ENCODE measurements around the gene NECAB2.

Gene NECAB2

DNA sequence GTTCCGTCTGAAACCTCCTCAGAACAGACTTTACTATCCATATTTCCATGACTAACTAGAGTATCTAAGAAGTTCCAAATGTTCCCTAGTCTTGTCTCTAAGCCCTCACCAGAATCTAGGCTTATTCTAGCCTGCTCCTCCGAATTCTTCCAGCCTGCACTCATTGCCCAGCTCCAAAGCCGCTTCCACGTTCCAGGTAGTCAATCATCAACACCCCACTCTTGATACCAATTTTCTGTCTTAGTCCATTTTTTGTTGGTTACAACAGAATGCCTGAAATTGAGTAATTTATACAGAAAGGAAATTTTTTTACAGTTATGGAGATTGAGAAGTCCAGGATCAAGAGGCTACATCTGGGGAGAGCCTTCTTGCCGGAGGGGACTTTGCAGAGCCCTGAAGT is 53.4 kb downstream of the NECAB2 start:
- H3K9me3 Mint-ChIP-seq, result peaks cover 16% of the 10 kb centered on the region
- peaks cover 2% of the 10 kb centered on the region for H3K36me3 Mint-ChIP-seq (ENCODE audit: low read depth)
- DNase-seq (no peak), ATAC-seq (no peak)
- peaks cover 25% of the 10 kb centered on the region for H3K27me3 Mint-ChIP-seq
- no peak overlapping the region for H3K27ac Mint-ChIP-seq
- H3K4me1 Mint-ChIP-seq, result no peaks in the 10 kb centered on the region
- H3K4me3 Mint-ChIP-seq, result no peak overlapping the region

DNA sequence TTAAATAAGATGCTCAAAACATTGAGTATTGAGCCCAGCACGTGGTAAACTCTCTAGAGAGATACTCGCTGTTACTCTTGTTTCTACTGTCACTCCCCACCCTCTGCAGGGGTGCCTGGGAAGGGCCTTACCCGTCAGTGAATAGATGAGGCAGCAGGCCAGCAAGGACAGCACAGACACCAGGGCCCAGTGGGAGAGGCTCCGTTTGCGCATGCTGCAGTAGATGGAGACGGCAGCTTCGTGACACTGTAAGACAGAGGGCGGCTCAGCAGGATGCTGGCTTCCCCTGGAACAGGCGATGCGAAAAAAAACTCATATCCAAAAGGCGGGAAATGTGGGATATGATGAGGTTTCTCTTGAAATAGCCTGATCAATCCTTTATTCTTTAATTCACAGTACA is 54.6 kb downstream of the NECAB2 start:
- no peak for ATAC-seq
- no peak overlapping the region for H3K27ac Mint-ChIP-seq
- peaks cover 16% of the 10 kb centered on the region for H3K9me3 Mint-ChIP-seq
- H3K4me1 Mint-ChIP-seq, result no peaks in the 10 kb centered on the region
- H3K4me3 Mint-ChIP-seq, result no peak overlapping the region
- DNase-seq, result no peak
- peaks cover 31% of the 10 kb centered on the region for H3K27me3 Mint-ChIP-seq
- peaks cover 2% of the 10 kb centered on the region for H3K36me3 Mint-ChIP-seq (ENCODE audit: low read depth)

DNA sequence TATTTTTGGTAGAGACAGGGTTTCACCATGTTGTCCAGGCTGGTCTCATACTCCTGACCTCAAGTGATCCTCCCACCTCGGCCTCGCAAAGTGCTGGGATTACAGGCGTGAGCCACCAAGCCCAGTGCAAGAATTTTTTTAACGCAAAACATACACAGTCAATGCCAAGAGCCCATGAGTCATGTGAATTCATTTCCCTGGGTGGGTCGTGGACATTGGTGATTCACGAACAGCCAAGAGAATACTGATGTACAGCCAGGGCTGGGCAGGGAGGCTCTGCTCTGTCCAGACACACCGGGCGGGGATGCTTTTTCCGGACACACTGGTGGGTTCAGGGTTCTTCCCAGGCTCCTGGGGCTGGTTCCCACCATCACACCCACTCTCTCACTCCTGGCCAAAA is 56.8 kb downstream of the NECAB2 start:
- no peak for ATAC-seq
- Mint-ChIP-seq H3K4me3 (no peak overlapping the region), H3K27me3 (peaks cover 34% of the 10 kb centered on the region), H3K9me3 (peaks cover 6% of the 10 kb centered on the region), H3K4me1 (peaks cover 17% of the 10 kb centered on the region), H3K27ac (no peak overlapping the region), H3K36me3 (ENCODE audit: low read depth) (peaks cover 1% of the 10 kb centered on the region)
- DNase-seq, result no peak

DNA sequence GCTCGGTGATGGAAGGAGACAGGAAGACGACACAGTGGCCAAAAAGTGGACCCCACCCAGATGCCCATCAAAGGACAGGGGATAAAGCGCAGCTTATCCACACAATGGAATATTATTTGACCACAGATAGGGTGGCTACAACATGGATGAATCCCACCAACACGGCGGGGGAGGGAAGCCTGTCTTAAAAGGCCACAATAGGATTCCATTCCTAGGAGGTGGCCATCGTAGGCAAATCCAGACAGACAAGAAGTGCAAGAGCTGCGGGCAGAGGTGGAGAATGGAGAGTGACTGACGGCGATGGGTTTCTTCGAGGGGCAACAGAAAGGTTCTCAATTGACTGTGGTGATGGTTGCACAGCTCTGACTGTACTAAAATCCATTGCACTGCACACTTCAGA is 58.6 kb downstream of the NECAB2 start:
- H3K36me3 Mint-ChIP-seq (ENCODE audit: low read depth), result peaks cover 3% of the 10 kb centered on the region
- H3K27ac Mint-ChIP-seq, result no peak overlapping the region
- ATAC-seq, result no peak
- H3K4me1 Mint-ChIP-seq, result peaks cover 26% of the 10 kb centered on the region
- no peak overlapping the region for H3K4me3 Mint-ChIP-seq
- DNase-seq, result no peak
- H3K9me3 Mint-ChIP-seq, result no peaks in the 10 kb centered on the region
- H3K27me3 Mint-ChIP-seq, result peaks cover 40% of the 10 kb centered on the region

DNA sequence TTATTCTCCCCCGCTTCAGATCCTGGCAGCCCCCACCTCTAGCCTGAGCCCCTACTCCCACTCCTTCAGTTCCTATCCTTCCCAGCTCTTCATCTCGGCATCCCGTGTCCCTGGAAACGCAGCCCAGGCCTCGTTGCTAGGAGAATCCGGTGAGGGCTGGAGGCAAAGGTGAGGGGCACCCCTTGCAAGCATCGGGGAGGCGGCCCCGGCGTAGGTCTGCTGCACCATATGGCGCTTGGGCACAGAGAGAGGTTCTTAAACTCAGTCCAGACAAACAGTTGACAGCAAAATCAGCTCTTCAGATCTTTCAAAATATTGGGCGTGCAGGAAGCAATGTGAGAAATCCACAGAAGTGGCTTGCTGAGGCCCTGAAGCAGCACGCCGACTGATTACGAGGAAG is 59.6 kb downstream of the NECAB2 start:
- H3K27me3 Mint-ChIP-seq, result peaks cover 39% of the 10 kb centered on the region
- H3K4me1 Mint-ChIP-seq, result peaks cover 26% of the 10 kb centered on the region
- H3K27ac Mint-ChIP-seq, result no peak overlapping the region
- no peak for DNase-seq
- peaks cover 3% of the 10 kb centered on the region for H3K36me3 Mint-ChIP-seq (ENCODE audit: low read depth)
- no peak overlapping the region for H3K4me3 Mint-ChIP-seq
- no peak for ATAC-seq
- H3K9me3 Mint-ChIP-seq, result no peaks in the 10 kb centered on the region

DNA sequence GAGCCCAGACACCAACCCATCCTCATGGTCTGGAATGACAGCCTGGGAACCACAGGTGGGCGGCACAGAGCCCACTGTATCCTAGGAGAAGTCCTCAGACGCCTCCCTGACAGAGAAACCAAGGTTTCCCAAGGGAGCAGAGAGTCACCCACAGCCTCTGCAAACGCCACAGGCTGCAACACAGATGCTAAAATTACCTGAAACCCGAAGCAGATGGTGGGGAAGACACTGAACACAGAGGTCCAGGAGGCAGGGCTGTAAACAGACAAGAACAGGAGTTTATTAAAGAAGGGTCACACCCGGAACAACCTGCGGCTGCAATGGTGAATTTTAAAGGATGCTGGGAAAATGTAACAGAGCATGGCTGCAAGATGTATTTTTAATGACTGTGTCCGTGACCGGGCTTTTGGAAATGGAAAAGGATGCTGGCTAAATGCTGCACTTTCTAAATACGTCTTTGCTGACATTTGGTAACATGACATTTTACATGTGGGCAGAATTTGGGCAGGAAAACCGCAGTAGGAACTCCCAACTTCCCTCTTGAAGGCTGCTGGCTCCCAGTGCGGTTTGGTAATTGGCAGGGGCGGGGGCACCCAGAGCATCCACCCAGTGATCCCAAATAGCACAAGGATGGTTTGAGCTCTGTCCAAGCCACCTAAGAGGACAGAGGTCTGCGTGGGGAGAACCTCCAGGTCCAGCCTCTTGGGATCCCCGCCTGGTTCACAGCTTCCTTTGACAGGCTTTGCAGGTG is 61.4 kb downstream of the NECAB2 start:
- Mint-ChIP-seq H3K36me3 (ENCODE audit: low read depth) (peaks cover 3% of the 10 kb centered on the region), H3K27ac (peak overlapping the region; percentile 78), H3K27me3 (peaks cover 32% of the 10 kb centered on the region), H3K9me3 (no peaks in the 10 kb centered on the region), H3K4me1 (peaks cover 26% of the 10 kb centered on the region), H3K4me3 (peak overlapping the region; percentile 42)
- DNase-seq (peak; percentile 39), ATAC-seq (peak; percentile 60)

DNA sequence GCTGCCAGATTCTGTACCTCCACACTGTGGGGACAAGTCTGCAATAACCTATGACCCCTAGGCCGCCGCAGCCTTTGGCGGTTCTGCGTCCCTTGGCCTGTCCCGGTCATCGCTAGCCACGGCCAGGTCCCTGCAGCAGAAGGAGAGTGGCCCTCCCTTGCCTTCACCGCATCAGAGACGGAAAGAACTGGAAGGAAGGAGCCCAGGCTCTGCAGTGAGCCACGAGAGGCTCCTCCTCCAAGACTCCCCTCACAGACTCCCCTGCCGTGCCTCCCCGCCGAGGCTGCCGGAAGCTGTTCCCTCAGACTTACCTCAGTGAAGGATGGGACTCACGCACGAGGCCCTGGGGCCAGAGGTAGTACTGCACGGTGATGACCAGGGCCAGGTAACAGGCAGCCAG is 63.5 kb downstream of the NECAB2 start:
- no peak for DNase-seq
- Mint-ChIP-seq H3K4me1 (peaks cover 26% of the 10 kb centered on the region), H3K27me3 (peaks cover 36% of the 10 kb centered on the region), H3K27ac (no peak overlapping the region), H3K36me3 (ENCODE audit: low read depth) (peaks cover 3% of the 10 kb centered on the region), H3K9me3 (peaks cover 4% of the 10 kb centered on the region), H3K4me3 (no peak overlapping the region)
- no peak for ATAC-seq

DNA sequence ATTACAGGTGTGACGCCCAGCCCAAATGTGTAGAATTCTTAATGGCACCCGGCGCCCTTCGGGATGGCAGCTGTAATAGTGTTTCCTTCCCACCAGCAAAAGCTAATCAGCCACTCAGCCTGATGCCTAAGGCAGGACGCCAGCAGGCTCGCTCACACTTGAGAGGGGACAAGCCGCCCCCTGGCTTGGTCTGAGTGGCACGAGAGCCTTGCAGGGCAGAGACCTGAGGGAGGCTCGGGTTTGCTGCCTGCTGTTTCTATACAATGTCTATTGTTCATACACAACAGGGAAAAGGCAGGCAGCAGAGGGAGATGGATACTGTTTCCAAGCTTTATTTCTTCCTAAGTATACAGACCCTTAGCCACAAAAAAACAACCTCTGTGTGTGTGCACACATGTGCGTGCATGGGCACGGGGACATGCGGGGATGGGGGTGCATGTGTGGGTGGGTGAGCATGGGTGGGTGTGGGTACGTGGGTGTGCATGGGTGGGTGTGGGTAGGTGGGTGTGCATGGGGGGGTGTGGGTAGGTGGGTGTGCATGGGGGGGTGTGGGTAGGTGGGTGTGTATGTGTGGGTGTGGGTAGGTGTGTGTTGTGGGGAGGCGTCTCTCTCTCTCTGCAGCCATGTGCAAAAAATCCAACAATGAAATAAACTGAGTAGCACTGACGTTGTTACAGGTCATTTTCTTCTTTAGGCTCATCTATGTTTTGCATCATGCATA is 64.6 kb downstream of the NECAB2 start:
- Mint-ChIP-seq H3K4me1 (peaks cover 26% of the 10 kb centered on the region), H3K9me3 (peaks cover 4% of the 10 kb centered on the region), H3K27me3 (peaks cover 30% of the 10 kb centered on the region)

DNA sequence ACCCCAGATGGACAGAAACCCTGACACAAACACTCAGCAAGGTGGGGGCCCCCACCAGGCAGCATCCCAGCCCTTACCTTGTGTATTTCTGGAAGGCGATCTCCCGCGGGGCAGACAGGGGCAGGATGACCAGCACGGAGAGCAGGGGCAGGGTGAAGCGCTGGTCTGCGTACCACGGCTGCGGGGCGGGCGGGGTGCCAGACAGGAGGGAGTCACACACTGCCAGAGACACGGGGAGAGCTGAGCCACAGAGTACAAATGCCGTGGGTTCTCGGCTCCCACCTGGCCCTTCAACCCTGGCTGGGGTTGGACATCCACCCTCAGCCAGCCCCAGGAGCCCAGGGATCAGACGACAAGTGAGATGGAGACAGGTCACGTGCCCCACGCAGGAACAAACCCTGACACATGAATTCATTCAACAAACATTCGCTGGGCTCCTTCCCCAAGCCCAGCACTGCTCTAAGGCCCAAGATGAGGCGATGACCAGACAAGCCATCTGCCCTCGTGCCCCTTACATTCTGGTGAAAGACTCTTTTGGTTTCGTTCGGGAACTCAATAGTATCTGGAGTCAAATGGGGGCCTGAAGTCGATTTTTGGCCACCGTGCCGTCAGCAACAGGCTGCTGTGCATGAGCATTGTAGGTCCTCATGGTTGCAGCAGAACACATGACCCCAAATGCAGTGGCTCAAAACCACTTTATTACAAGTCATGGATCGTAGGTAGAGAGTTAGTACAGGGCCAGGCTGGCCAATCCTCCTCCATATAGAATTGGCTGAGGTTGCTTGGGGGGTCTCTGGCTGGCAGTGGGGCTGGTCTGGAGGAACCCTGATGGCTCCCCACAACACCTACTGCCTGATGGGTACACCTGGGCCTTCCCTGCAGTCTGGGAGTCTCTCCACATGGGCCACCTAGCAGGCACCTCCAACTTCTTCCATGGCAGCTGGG is 65.5 kb downstream of the NECAB2 start:
- ATAC-seq (no peak), DNase-seq (no peak)
- peaks cover 4% of the 10 kb centered on the region for H3K9me3 Mint-ChIP-seq
- peaks cover 23% of the 10 kb centered on the region for H3K4me1 Mint-ChIP-seq
- H3K27me3 Mint-ChIP-seq, result peaks cover 25% of the 10 kb centered on the region
- no peak overlapping the region for H3K4me3 Mint-ChIP-seq
- H3K36me3 Mint-ChIP-seq (ENCODE audit: low read depth), result peaks cover 3% of the 10 kb centered on the region
- H3K27ac Mint-ChIP-seq, result no peak overlapping the region

More for the DNA sequence above, 64.6 kb downstream of the NECAB2 start:
- ATAC-seq (no peak), DNase-seq (no peak)
- Mint-ChIP-seq H3K27ac (no peak overlapping the region), H3K36me3 (ENCODE audit: low read depth) (peaks cover 3% of the 10 kb centered on the region), H3K4me3 (no peak overlapping the region)

DNA sequence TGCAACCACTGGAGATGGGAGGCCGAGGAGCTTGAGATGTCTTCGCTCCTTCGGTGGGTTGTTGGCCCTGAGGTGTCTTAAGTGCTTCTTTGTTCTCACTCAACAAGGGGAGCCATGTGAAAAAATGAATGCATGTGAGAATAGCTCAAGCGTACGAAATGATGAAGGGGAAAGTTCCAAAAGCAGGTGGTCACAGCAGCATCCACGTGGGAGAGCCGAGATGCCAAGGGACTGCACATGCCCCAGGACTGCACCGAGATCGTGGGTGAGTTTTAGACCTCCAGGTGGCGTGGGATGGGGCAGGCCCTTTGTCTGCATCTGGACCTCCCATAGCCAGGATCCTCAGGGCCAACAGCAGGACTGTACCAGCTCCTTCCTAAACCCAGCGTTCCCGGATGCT is 66.5 kb downstream of the NECAB2 start:
- peaks cover 4% of the 10 kb centered on the region for H3K9me3 Mint-ChIP-seq
- DNase-seq (no peak), ATAC-seq (no peak)
- peaks cover 22% of the 10 kb centered on the region for H3K27me3 Mint-ChIP-seq
- no peak overlapping the region for H3K27ac Mint-ChIP-seq
- no peak overlapping the region for H3K4me3 Mint-ChIP-seq
- peaks cover 3% of the 10 kb centered on the region for H3K36me3 Mint-ChIP-seq (ENCODE audit: low read depth)
- peaks cover 13% of the 10 kb centered on the region for H3K4me1 Mint-ChIP-seq

DNA sequence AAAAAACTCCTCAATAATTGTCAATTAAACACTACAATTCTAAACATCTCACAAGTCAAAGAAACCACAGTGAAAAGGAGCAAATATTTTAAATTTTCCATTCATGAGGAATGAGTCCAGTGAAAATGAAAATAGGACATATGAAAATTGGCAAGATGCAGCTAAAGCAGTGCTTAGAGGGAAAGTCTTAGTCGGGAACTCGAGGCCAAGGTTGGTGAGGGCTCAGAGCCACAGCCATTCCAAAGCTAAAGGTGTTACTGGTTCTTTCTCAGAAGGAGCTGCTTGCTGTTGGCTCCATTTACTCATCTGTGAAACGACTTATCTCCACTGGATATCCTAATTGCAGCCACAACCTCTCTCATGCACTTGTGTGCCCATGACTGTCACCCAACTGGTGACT is 68.1 kb downstream of the NECAB2 start:
- no peak for DNase-seq
- no peaks in the 10 kb centered on the region for H3K36me3 Mint-ChIP-seq (ENCODE audit: low read depth)
- H3K4me3 Mint-ChIP-seq, result no peak overlapping the region
- no peaks in the 10 kb centered on the region for H3K4me1 Mint-ChIP-seq
- no peak for ATAC-seq
- peaks cover 22% of the 10 kb centered on the region for H3K27me3 Mint-ChIP-seq
- no peak overlapping the region for H3K27ac Mint-ChIP-seq
- H3K9me3 Mint-ChIP-seq, result peaks cover 4% of the 10 kb centered on the region

DNA sequence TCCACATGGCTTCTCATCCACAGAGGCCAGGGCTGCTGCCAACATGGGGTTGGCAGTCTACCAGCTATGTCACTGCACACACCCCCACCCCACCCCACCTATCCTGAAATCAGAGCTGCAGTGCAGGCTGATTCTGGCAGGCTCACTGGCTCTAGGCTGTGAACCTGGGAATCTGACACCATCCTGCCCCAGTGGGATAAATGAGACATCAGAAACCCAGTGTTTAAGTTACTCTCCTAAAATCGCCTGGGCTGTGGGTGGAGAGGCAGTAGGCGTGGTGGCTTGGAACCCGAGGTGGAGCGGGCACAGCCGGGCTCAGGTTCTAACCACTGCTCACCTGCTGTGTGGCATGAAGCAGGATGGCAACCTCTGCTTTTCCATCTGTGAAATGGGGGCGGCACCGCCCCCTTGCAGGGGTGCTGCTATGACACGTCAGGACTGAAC is 69.0 kb downstream of the NECAB2 start:
- no peaks in the 10 kb centered on the region for H3K36me3 Mint-ChIP-seq (ENCODE audit: low read depth)
- no peak overlapping the region for H3K4me3 Mint-ChIP-seq
- ATAC-seq, result no peak
- H3K27me3 Mint-ChIP-seq, result peaks cover 20% of the 10 kb centered on the region
- no peaks in the 10 kb centered on the region for H3K4me1 Mint-ChIP-seq
- H3K27ac Mint-ChIP-seq, result no peak overlapping the region
- peaks cover 4% of the 10 kb centered on the region for H3K9me3 Mint-ChIP-seq
- no peak for DNase-seq

DNA sequence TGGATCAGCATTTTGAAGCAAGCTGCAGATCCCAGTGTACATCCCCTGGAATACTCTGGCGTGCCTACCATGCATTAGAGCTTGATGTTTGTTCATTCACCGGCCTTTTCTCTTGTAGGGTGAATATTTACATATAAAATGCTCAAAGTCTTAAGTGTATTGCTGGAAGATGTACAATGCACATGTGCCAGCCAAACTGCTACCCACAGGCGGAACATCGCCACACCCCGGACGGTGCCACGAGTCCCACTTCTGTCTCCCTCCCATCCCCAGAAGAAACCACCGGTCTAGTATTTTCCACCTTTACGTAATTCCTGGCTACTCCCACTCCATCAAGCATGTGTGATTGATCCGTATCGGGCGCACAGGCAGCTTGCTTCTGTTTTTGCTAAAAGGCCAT is 70.4 kb downstream of the NECAB2 start:
- H3K36me3 Mint-ChIP-seq (ENCODE audit: low read depth), result no peaks in the 10 kb centered on the region
- peaks cover 4% of the 10 kb centered on the region for H3K9me3 Mint-ChIP-seq
- DNase-seq, result no peak
- H3K4me1 Mint-ChIP-seq, result no peaks in the 10 kb centered on the region
- ATAC-seq, result no peak
- no peak overlapping the region for H3K27ac Mint-ChIP-seq
- H3K27me3 Mint-ChIP-seq, result peaks cover 29% of the 10 kb centered on the region
- no peak overlapping the region for H3K4me3 Mint-ChIP-seq

DNA sequence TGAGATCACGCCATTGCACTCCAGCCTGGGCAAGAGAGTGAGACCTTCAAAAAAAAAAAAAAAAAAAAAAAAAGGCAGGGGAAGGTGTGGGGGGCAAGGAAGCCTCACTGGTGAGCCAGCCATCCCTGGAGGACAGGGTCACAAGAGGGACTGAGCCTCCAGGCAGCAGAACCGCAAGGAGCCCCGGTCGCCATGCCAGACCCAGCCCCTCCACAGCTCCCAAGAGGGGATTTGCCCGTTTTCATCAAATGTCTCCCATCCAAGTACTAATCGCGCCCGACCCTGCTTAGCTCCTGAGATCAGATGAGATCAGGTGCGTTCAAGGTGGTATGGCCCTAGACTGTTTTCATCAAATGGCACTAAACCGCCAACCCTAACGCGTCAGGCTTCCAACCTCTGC is 71.7 kb downstream of the NECAB2 start:
- peaks cover 41% of the 10 kb centered on the region for H3K27me3 Mint-ChIP-seq
- H3K9me3 Mint-ChIP-seq, result peaks cover 4% of the 10 kb centered on the region
- H3K4me3 Mint-ChIP-seq, result no peak overlapping the region
- ATAC-seq (no peak), DNase-seq (no peak)
- H3K27ac Mint-ChIP-seq, result no peak overlapping the region
- no peaks in the 10 kb centered on the region for H3K36me3 Mint-ChIP-seq (ENCODE audit: low read depth)
- peaks cover 2% of the 10 kb centered on the region for H3K4me1 Mint-ChIP-seq

All from activated naive CD8-positive, alpha-beta T cell treated with anti-CD3 and anti-CD28 coated beads, Interleukin-2, amount 50 U/mL, for 24 hours (primary cell).